KBM-7 (cell line): ENCODE data around the gene PRR15L.
"Not testable (repeated sequence)": the region's sequence is repeated elsewhere in the genome, so short reads cannot be mapped to it uniquely, and the experiment has no call there.

Experiments used
- DNase-seq: peaks from one replicate; pipeline ENCODE4 v3.0.0-alpha.2; 2015
- in situ Hi-C: fragments of 300-500 bp; cut with MboI; formaldehyde crosslinking; loops from 2 replicates; pipeline ENCODE4 v1.14.3; 2020; ENCODE audit warnings: low sequenced_read_pairs, low pct_unique_long_range_greater_than_20kb, mixed read lengths

The PRR15L gene

GRCh38 chr17:47990962-47991731 lies 33.5 kb upstream of the PRR15L start:
- in situ Hi-C loops = no loop called here

GRCh38 chr17:47989700-47990099 lies 32.0 kb upstream of the PRR15L start:
- in situ Hi-C loops = no loop called here
- DNase-seq = no peak

More at GRCh38 chr17:47990962-47991731, 33.5 kb upstream of the PRR15L start:
- DNase-seq = no peak

GRCh38 chr17:47989159-47989558 lies 31.5 kb upstream of the PRR15L start:
- in situ Hi-C loops = no loop called here
- no peak for DNase-seq

- in situ Hi-C loops = not testable (repeated sequence)
These were observed 30.8 kb upstream of the PRR15L start for GRCh38 chr17:47988445-47988844.

GRCh38 chr17:47987240-47987835 lies 29.7 kb upstream of the PRR15L start:
- DNase-seq = no peak
- in situ Hi-C loops = no loop called here

More at GRCh38 chr17:47988445-47988844, 30.8 kb upstream of the PRR15L start:
- not testable (repeated sequence) for DNase-seq

GRCh38 chr17:47986520-47986919 lies 28.8 kb upstream of the PRR15L start:
- in situ Hi-C loops = no loop called here

GRCh38 chr17:47983492-47984223 lies 26.0 kb upstream of the PRR15L start:
- in situ Hi-C loops = no loop called here
- no peak for DNase-seq

More at GRCh38 chr17:47986520-47986919, 28.8 kb upstream of the PRR15L start:
- DNase-seq = no peak

DNA sequence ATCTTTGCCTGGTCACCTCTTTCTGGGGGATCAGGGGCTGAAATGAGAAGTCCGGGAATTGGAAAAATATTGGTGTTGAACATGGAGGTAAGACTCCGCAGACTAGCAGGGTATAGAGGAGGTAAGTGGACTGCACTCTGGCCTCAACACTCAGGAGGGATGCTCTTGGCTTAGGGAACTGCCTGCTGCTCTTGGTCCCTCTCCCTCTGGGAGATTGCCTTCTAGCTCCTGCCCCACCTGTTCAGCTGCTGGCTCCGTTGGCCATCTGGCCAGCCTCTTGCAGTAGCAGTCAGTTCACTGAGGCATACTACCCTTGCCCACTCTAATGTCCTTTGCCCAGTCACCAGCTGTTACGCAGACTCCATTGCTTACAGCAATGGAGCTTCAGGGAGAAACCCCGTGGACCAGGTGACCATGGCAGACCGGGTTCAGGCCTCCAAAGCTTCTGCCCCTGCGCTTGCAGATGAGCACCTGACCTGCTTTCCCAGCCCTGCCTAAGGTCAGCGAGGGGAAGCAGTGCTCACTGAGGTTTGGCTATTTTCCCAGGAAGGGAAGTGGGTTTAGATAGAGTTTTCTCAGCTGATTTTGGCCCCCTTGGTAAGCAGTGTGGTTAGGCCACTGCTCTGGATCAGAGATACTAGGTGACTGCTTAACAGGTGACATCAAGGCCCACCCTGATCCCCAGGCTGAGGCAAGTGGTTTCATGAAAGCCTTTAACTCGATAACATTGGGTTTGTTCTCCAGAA lies 25.1 kb upstream of the PRR15L start:
- in situ Hi-C loops = no loop called here

GRCh38 chr17:47982091-47982617 lies 24.5 kb upstream of the PRR15L start:
- in situ Hi-C loops = no loop called here
- DNase-seq = no peak

More for the DNA sequence above, 25.1 kb upstream of the PRR15L start:
- no peak for DNase-seq

DNA sequence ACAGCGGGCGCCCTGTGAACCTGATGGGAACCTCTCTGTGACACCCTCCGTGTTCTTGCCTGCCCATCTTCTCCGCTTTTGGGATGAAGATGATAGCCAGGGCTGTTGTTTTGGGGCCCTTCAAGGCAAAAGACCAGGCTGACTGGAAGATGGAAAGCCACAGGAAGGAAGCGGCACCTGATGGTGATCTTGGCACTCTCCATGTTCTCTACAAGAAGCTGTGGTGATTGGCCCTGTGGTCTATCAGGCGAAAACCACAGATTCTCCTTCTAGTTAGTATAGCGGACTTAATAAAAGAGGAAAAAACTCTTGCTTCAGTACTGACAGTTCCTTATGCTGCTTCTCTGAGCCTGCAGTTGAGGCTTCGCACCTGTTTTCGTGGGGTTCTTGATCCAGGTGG lies 23.8 kb upstream of the PRR15L start:
- in situ Hi-C loops = no loop called here
- DNase-seq = peak; percentile 71

DNA sequence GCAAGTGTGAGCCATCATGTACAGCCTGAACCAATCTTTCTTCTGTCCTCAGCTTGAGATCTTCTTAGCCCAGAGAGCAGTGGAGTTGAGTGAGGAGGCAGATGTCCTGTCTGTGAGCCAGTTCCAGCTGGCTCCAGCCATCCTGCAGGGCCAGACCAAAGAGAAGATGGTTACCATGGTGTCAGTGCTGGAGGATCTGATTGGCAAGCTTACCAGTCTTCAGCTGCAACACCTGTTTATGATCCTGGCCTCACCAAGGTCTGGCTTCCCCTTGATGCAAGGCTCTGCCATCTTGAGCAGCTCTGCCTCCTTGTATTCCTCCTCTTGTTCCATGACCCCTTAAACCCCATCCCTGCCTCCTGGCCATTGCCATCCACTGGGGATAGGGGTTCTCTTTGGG lies 22.9 kb upstream of the PRR15L start:
- in situ Hi-C loops = no loop called here

DNA sequence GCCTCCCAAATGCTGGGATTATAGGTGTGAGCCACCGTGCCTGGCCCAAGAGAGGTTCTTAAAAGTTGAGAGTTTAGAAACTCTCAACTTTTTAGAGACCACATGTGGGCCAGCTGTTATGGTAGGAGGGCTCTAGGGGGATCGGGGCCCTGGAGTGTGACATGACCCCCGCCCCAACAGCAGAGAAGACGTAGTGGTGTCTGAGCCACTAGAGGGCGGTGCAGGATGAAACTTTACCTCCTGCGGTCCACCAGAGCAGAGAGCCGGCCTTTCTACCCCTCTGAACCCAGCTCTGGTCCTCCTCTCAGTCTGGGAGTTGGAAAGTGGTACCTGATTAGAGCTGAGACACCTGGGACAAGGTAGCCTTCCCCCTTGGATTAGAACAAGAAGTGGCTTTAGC lies 20.6 kb upstream of the PRR15L start:
- in situ Hi-C loops = no loop called here
- DNase-seq = peak; percentile 75

More for the DNA sequence above, 22.9 kb upstream of the PRR15L start:
- DNase-seq = no peak

GRCh38 chr17:47975823-47976205 lies 18.1 kb upstream of the PRR15L start:
- DNase-seq = no peak
- in situ Hi-C loops = no loop called here

- in situ Hi-C loops = no loop called here
- no peak for DNase-seq
These were observed 17.6 kb upstream of the PRR15L start for GRCh38 chr17:47975189-47975822.

- DNase-seq = no peak
- in situ Hi-C loops = loop anchor here (25.0 kb wide), 1 partner anchor 136 kb away; the partner anchor contains the start of genes LRRC46, MRPL10 and SCRN2
These were observed 15.9 kb upstream of the PRR15L start for GRCh38 chr17:47973541-47973940.

GRCh38 chr17:47970725-47971499 lies 13.2 kb upstream of the PRR15L start, which contains the start of gene CDK5RAP3:
TSS of gene CDK5RAP3 (plus strand) at chr17:47971113. CDS start at chr17:47971147, 34 bp downstream.
- in situ Hi-C loops = loop anchor here (25.0 kb wide), 1 partner anchor 134 kb away; the partner anchor contains the start of genes LRRC46, MRPL10 and SCRN2
- peak; percentile 100 for DNase-seq

DNA sequence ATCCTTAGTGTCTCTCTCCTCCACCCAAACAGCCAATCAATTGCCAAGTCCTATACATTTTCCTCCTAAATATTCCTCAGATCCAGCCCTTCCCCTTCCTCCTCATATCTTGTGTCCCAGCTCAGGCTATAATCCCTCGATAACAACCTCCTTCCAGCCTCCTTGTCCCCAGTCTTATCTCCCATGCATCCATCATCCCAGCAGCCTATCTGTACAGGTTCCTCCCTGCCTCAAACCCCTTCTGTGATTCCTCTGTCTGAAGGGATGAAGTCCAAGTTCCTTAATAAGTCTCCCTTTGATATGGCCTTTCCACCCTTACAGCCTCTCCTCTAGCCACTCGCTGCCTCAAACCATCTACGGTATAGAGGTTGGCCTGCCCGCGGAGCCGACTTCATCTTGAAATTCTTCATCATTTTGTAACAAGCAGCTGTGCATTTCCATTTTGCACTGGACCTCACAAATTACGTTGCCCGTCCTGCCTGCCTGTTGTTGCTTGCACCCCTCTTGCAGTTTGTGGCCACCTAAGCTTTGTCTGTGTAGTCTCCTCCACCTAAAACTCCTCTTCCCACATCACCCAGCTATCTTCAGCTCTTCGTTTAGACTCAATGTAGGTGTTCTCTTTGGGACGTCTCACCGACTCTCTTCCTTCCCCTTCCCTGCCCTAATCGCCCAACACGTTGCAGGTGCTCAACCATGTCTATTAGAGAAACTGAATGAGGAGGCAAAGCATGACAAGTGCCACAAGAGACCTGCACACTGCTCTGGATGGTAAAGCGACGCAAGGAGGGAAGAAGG lies 12.4 kb upstream of the PRR15L start:
- in situ Hi-C loops = loop anchor here (25.0 kb wide), 1 partner anchor 133 kb away; the partner anchor contains the start of genes LRRC46, MRPL10 and SCRN2
- DNase-seq = no peak
